Panc1 (cell line): ENCODE measurements around the gene PXT1.

Source experiments
- POLR2AphosphoS5 ChIP-seq: IDR thresholded peaks from 2 replicates; pipeline ENCODE4 v1.6.1; 2012; ENCODE audit warnings: mild to moderate bottlenecking, low read depth, low read length, moderate library complexity
- TF ChIP-seq, protein P1 (sequence below): fragments of 450-650 bp; IDR thresholded peaks from 2 replicates; pipeline ENCODE4 v1.5.1; 2017; ENCODE audit warnings: mild to moderate bottlenecking

DNA sequence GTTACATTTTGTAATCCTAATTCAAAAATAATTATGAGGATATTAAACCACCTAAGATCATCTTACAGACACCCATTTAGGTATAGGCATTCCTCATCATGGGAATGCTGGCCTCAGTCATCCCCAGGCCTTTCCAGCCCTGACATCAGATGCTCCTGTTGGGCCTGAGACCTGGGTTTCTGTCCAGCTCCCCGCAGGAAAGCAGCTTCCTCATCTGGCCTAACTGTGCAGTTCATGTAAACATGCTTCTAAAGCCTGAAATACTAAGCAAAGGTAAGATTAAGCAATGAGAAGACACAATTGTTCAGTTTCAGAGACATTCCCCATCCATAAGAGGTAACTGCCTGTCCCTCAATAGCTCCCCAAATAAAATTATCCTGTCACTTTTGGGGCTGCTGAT lies 74.2 kb downstream of the PXT1 start:
- TF ChIP-seq, protein P1, sequence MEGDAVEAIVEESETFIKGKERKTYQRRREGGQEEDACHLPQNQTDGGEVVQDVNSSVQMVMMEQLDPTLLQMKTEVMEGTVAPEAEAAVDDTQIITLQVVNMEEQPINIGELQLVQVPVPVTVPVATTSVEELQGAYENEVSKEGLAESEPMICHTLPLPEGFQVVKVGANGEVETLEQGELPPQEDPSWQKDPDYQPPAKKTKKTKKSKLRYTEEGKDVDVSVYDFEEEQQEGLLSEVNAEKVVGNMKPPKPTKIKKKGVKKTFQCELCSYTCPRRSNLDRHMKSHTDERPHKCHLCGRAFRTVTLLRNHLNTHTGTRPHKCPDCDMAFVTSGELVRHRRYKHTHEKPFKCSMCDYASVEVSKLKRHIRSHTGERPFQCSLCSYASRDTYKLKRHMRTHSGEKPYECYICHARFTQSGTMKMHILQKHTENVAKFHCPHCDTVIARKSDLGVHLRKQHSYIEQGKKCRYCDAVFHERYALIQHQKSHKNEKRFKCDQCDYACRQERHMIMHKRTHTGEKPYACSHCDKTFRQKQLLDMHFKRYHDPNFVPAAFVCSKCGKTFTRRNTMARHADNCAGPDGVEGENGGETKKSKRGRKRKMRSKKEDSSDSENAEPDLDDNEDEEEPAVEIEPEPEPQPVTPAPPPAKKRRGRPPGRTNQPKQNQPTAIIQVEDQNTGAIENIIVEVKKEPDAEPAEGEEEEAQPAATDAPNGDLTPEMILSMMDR: no peak
- TF ChIP-seq POLR2AphosphoS5: no peak
